IMR-90 (cell line): Measurements from ENCODE around the gene INSL3. TPM values are rescaled to one million over a fixed set of nuclear protein-coding genes. Genes with fewer than 3 reads are reported as not detected.

Source experiments
- ATAC-seq: fragments of 200-7000 bp; cut with Tn5 transposase; 2 replicates; pipeline ENCODE4 v1.9.1; 2020; ENCODE audit warnings: low read depth, mild to moderate bottlenecking, moderate library complexity
- BruUV-seq: library from RNA; stranded (reverse); fragments of 400-500 nt; replicated peaks from 2 replicates; lab custom pipeline; 2021; lab: Mats Ljungman, UMichigan
- CTCF ChIA-PET: fragments of 300-600 bp; formaldehyde crosslinking; extraction: SDS; loops from one replicate; lab custom pipeline; 2021; ENCODE audit warnings: antibody characterized with exemption; lab: Yijun Ruan, JAX
- POLR2A ChIA-PET: fragments of 300-600 bp; sonication (Branson Sonifier 250); formaldehyde crosslinking; loops from one replicate; lab custom pipeline; 2022; ENCODE audit warnings: antibody characterized with exemption; ENCODE audit not compliant: unreplicated experiment; lab: Charles Lee
- DNase-seq: peaks from one replicate; pipeline ENCODE4 v3.0.0; 2013
- H2AFZ ChIP-seq: replicated peaks from 2 replicates; pipeline ENCODE3; 2013; ENCODE audit warnings: low read length, mild to moderate bottlenecking; ENCODE audit not compliant: poor library complexity
- H2AK5ac ChIP-seq: 2 replicates; pipeline ENCODE4 v1.6.1; 2013; ENCODE audit warnings: low read depth, low read length, inconsistent platforms
- H2AK9ac ChIP-seq: replicated peaks from 2 replicates; pipeline ENCODE3; 2013; ENCODE audit warnings: mild to moderate bottlenecking, low read depth, low read length, moderate library complexity; ENCODE audit not compliant: poor library complexity
- H2BK120ac ChIP-seq: 2 replicates; pipeline ENCODE4 v1.6.1; 2013; ENCODE audit warnings: low read depth, low read length, inconsistent platforms
- H2BK15ac ChIP-seq: 3 replicates; pipeline ENCODE4 v1.6.1; 2013; ENCODE audit warnings: low read depth, low read length, inconsistent platforms
- H2BK20ac ChIP-seq: 2 replicates; pipeline ENCODE4 v1.6.1; 2013; ENCODE audit warnings: low read depth, mild to moderate bottlenecking, inconsistent platforms, low read length, moderate library complexity
- H2BK5ac ChIP-seq: 2 replicates; pipeline ENCODE4 v1.6.1; 2013; ENCODE audit warnings: mild to moderate bottlenecking, low read depth, low read length, inconsistent platforms; ENCODE audit not compliant: poor library complexity, severe bottlenecking
- H3K14ac ChIP-seq: replicated peaks from 2 replicates; pipeline ENCODE4 v1.6.1; 2013; ENCODE audit warnings: low read depth, low read length, inconsistent platforms
- H3K18ac ChIP-seq: 2 replicates; pipeline ENCODE4 v1.6.1; 2013; ENCODE audit warnings: low read depth, low read length, control low read depth
- H3K23ac ChIP-seq: 2 replicates; pipeline ENCODE4 v1.6.1; 2013; ENCODE audit warnings: low read depth, low read length, inconsistent platforms
- H3K27ac ChIP-seq: 2 replicates; pipeline ENCODE4 v1.5.1; 2013; ENCODE audit warnings: mild to moderate bottlenecking, control low read depth, low read length; ENCODE audit not compliant: insufficient read depth
- H3K27me3 ChIP-seq: 2 replicates; pipeline ENCODE4 v1.6.1; 2013; ENCODE audit warnings: low read length; ENCODE audit not compliant: control insufficient read depth, insufficient read depth
- H3K36me3 ChIP-seq: 2 replicates; pipeline ENCODE4 v1.6.1; 2013; ENCODE audit warnings: low read length, mixed read lengths; ENCODE audit not compliant: control insufficient read depth, insufficient read depth
- H3K4ac ChIP-seq: 2 replicates; pipeline ENCODE4 v1.6.1; 2013; ENCODE audit warnings: low read depth, low read length, inconsistent platforms
- H3K4me1 ChIP-seq: 2 replicates; pipeline ENCODE4 v1.6.1; 2013; ENCODE audit warnings: low read length, mixed read lengths; ENCODE audit not compliant: control insufficient read depth, insufficient read depth
- H3K4me2 ChIP-seq: 2 replicates; pipeline ENCODE4 v1.6.1; 2013; ENCODE audit warnings: low read depth, mild to moderate bottlenecking, control low read depth, low read length, moderate library complexity
- H3K4me3 ChIP-seq: 2 replicates; pipeline ENCODE4 v1.5.1; 2013; ENCODE audit warnings: low read depth, mild to moderate bottlenecking, control low read depth, low read length, moderate library complexity; ENCODE audit not compliant: insufficient read depth
- H3K56ac ChIP-seq: 2 replicates; pipeline ENCODE4 v1.6.1; 2013; ENCODE audit warnings: low read length, inconsistent platforms; ENCODE audit not compliant: insufficient read depth; ENCODE audit errors: extremely low read depth
- H3K79me1 ChIP-seq, 2 experiments: 2 replicates each; pipeline ENCODE4 v1.6.1; 2013; ENCODE audit warnings: low read length in 2 of 2, inconsistent platforms in 1 of 2, low read depth in 1 of 2
- H3K9ac ChIP-seq: 2 replicates; pipeline ENCODE4 v1.6.1; 2013; ENCODE audit warnings: low read depth, low read length, control low read depth
- H3K9me1 ChIP-seq: 2 replicates; pipeline ENCODE4 v1.6.1; 2013; ENCODE audit warnings: low read length, inconsistent platforms; ENCODE audit not compliant: insufficient read depth
- H3K9me3 ChIP-seq: 2 replicates; pipeline ENCODE4 v1.6.1; 2013; ENCODE audit warnings: low read length; ENCODE audit not compliant: control insufficient read depth, insufficient read depth
- H4K20me1 ChIP-seq: 2 replicates; pipeline ENCODE4 v1.6.1; 2013; ENCODE audit warnings: low read length, inconsistent platforms; ENCODE audit not compliant: insufficient read depth
- H4K5ac ChIP-seq: 2 replicates; pipeline ENCODE4 v1.6.1; 2013; ENCODE audit warnings: mild to moderate bottlenecking, low read depth, low read length, control low read depth
- H4K8ac ChIP-seq, 2 experiments: 2 replicates each; pipeline ENCODE4 v1.6.1; 2013; ENCODE audit warnings: low read depth in 2 of 2, low read length in 2 of 2, control low read depth in 1 of 2, inconsistent platforms in 1 of 2
- H4K91ac ChIP-seq: 2 replicates; pipeline ENCODE4 v1.6.1; 2013; ENCODE audit warnings: low read depth, low read length, inconsistent platforms; ENCODE audit not compliant: insufficient read depth
- BHLHE40 ChIP-seq: fragments of 150-350 bp; IDR thresholded peaks from 2 replicates; pipeline ENCODE4 v1.6.1; 2016; ENCODE audit warnings: mild to moderate bottlenecking, low read depth, low read length
- CEBPB ChIP-seq: IDR thresholded peaks from 2 replicates; pipeline ENCODE4 v1.6.1; 2012; ENCODE audit warnings: low read depth, low read length, improper control_type of control experiment
- CHD1 ChIP-seq: IDR thresholded peaks from 2 replicates; pipeline ENCODE4 v1.6.1; 2012; ENCODE audit warnings: low read depth, low read length, improper control_type of control experiment
- MAFK ChIP-seq: IDR thresholded peaks from 2 replicates; pipeline ENCODE4 v1.6.1; 2012; ENCODE audit warnings: low read depth, low read length, improper control_type of control experiment
- MAZ ChIP-seq: IDR thresholded peaks from 2 replicates; pipeline ENCODE4 v1.6.1; 2012; ENCODE audit warnings: low read depth, mild to moderate bottlenecking, low read length, improper control_type of control experiment, moderate library complexity, borderline replicate concordance
- NFE2L2 ChIP-seq: fragments of 150-350 bp; IDR thresholded peaks from 2 replicates; pipeline ENCODE4 v1.6.1; 2016; ENCODE audit warnings: low read depth, mild to moderate bottlenecking, low read length
- POLR2A ChIP-seq: IDR thresholded peaks from 2 replicates; pipeline ENCODE4 v1.6.1; 2012; ENCODE audit warnings: mild to moderate bottlenecking, low read depth, low read length
- RAD21 ChIP-seq: IDR thresholded peaks from 2 replicates; pipeline ENCODE4 v1.6.1; 2012; ENCODE audit warnings: low read length, improper control_type of control experiment
- RCOR1 ChIP-seq: IDR thresholded peaks from 2 replicates; pipeline ENCODE4 v1.6.1; 2012; ENCODE audit warnings: mild to moderate bottlenecking, low read length, improper control_type of control experiment; ENCODE audit not compliant: insufficient replicate concordance
- RFX5 ChIP-seq: IDR thresholded peaks from 2 replicates; pipeline ENCODE4 v1.8.0; 2012; ENCODE audit warnings: low read depth, mild to moderate bottlenecking, low read length, moderate library complexity
- SMC3 ChIP-seq: fragments of 150-350 bp; IDR thresholded peaks from 2 replicates; pipeline ENCODE4 v1.6.1; 2016; ENCODE audit warnings: low read depth, mild to moderate bottlenecking, antibody characterized with exemption, low read length, moderate library complexity
- WGBS, 2 experiments: methylation state at CpG; one replicate each; pipeline versions ENCODE4 v1.1.5 to v1.1.7; 2013; ENCODE audit warnings: missing lambda C conversion rate in 2 of 2; ENCODE audit not compliant: insufficient read length in 1 of 2; ENCODE audit errors: extremely low coverage in 2 of 2; 5-methylcytosine and 5-hydroxymethylcytosine counted together
- dilution Hi-C: fragments of 300-500 bp; cut with HindIII; formaldehyde crosslinking; loops from one replicate; pipeline ENCODE4 v1.14.3; 2018; ENCODE audit warnings: low sequenced_read_pairs; ENCODE audit not compliant: unreplicated experiment
- in situ Hi-C: fragments of 300-500 bp; cut with MboI; formaldehyde crosslinking; loops from 3 replicates; pipeline ENCODE4 v1.14.3; 2019; ENCODE audit warnings: low sequenced_read_pairs, inconsistent platforms, mixed read lengths
- intact Hi-C: fragments of 100-400 bp; cut with micrococcal nuclease; formaldehyde crosslinking; loops from 2 replicates; pipeline ENCODE4 v1.10.0; 2022
- polyA plus RNA-seq, 3 experiments: library from polyadenylated mRNA; depleted of rRNA; stranded (reverse); fragments of >200 nt; gene quantifications; 2 replicates each; pipeline ENCODE4 v1.2.3, GENCODE V29; 2012; ENCODE audit warnings: low replicate concordance in 1 of 3
- total RNA-seq: library from RNA; depleted of rRNA; stranded (reverse); fragments of >200 nt; gene quantifications from 2 replicates; pipeline ENCODE4 v1.2.3, GENCODE V29; 2012
- TF ChIP-seq, protein P1 (sequence below): conservative IDR thresholded peaks from 2 replicates; pipeline ENCODE4 v1.5.1; 2012; ENCODE audit warnings: mild to moderate bottlenecking, low read depth, low read length, improper control_type of control experiment
- TF ChIP-seq, protein P2 (sequence below): fragments of 150-350 bp; IDR thresholded peaks from 2 replicates; pipeline ENCODE4 v1.6.1; 2017; ENCODE audit warnings: mild to moderate bottlenecking, antibody characterized with exemption, low read length, low read depth
- TF ChIP-seq, protein P3 (sequence below): fragments of 150-350 bp; IDR thresholded peaks from 2 replicates; pipeline ENCODE4 v1.6.1; 2016; ENCODE audit warnings: low read depth, mild to moderate bottlenecking, low read length, moderate library complexity, borderline replicate concordance

INSL3 gene
- total and polyA plus RNA-seq, 2 of the 4 experiments (the other 2 are of a cell fraction), result not detected

DNA sequence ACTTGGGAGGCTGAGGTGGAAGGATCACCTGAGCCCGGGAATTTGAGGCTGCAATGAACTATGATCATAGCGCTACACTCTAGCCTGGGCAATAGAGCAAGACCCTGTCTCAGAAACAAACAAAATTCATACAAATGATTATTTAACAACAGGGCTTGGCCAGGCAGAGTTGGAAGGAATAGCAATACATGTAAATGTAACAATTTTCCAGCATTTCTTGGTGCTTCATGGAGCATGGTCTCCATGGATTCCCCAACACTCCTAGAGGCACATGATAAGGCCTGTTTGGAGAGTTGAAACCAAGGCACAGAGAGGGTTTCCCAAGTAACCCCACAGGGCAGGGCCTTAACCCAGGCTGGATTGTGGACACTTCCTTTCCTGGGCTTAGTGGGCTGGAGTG is 10.2 kb downstream of the INSL3 start:
- Histone ChIP-seq H2BK5ac (no peak overlapping the region), H3K27ac (no peak overlapping the region), H3K9me3 (no peaks in the 10 kb centered on the region; the same call in 1 of the 2 replicates), H3K9ac (no peak overlapping the region), H4K8ac (no peak overlapping the region), H3K9me1 (no peaks in the 10 kb centered on the region), H3K4ac (no peak overlapping the region), H3K4me3 (no peak overlapping the region), H2AFZ (no peak overlapping the region), H2BK15ac (no peak overlapping the region), H3K14ac (no peak overlapping the region), H3K18ac (no peak overlapping the region), H3K23ac (no peak overlapping the region), H3K4me2 (no peak overlapping the region), H2BK20ac (no peak overlapping the region), H2AK5ac (no peak overlapping the region), H4K5ac (no peak overlapping the region), H3K56ac (no peak overlapping the region), H4K20me1 (no peaks in the 10 kb centered on the region), H3K36me3 (no peaks in the 10 kb centered on the region), H3K27me3 (peaks cover 29% of the 10 kb centered on the region), H2BK120ac (no peak overlapping the region), H3K4me1 (no peaks in the 10 kb centered on the region), H2AK9ac (no peak overlapping the region), H4K91ac (no peak overlapping the region), H3K79me1 (no peaks in the 10 kb centered on the region)
- DNase-seq (no peak), ATAC-seq (no peak)
- dilution Hi-C loops, result no loop called here
- WGBS, 2 experiments, result no CpG with 5 or more reads among the region's 2 CpGs
- POLR2A ChIA-PET, result no interaction called here
- in situ Hi-C loops, result no loop called here
- CTCF ChIA-PET, result interaction anchor here (0.6 to 0.7 kb wide), 2 partner anchors 13 to 226 kb away, joined by 3 to 6 read pairs; no protein-coding TSS in a partner anchor
- intact Hi-C loops, result no loop called here
- TF ChIP-seq, protein P1, sequence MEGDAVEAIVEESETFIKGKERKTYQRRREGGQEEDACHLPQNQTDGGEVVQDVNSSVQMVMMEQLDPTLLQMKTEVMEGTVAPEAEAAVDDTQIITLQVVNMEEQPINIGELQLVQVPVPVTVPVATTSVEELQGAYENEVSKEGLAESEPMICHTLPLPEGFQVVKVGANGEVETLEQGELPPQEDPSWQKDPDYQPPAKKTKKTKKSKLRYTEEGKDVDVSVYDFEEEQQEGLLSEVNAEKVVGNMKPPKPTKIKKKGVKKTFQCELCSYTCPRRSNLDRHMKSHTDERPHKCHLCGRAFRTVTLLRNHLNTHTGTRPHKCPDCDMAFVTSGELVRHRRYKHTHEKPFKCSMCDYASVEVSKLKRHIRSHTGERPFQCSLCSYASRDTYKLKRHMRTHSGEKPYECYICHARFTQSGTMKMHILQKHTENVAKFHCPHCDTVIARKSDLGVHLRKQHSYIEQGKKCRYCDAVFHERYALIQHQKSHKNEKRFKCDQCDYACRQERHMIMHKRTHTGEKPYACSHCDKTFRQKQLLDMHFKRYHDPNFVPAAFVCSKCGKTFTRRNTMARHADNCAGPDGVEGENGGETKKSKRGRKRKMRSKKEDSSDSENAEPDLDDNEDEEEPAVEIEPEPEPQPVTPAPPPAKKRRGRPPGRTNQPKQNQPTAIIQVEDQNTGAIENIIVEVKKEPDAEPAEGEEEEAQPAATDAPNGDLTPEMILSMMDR, result no peak
- TF ChIP-seq RFX5 (no peak), POLR2A (no peak), SMC3 (no peak), MAZ (no peak), NFE2L2 (no peak), RAD21 (no peak), BHLHE40 (no peak), MAFK (no peak), RCOR1 (no peak), CEBPB (no peak), CHD1 (no peak)
- TF ChIP-seq, protein P2, sequence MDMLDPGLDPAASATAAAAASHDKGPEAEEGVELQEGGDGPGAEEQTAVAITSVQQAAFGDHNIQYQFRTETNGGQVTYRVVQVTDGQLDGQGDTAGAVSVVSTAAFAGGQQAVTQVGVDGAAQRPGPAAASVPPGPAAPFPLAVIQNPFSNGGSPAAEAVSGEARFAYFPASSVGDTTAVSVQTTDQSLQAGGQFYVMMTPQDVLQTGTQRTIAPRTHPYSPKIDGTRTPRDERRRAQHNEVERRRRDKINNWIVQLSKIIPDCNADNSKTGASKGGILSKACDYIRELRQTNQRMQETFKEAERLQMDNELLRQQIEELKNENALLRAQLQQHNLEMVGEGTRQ, result no peak
- TF ChIP-seq, protein P3, sequence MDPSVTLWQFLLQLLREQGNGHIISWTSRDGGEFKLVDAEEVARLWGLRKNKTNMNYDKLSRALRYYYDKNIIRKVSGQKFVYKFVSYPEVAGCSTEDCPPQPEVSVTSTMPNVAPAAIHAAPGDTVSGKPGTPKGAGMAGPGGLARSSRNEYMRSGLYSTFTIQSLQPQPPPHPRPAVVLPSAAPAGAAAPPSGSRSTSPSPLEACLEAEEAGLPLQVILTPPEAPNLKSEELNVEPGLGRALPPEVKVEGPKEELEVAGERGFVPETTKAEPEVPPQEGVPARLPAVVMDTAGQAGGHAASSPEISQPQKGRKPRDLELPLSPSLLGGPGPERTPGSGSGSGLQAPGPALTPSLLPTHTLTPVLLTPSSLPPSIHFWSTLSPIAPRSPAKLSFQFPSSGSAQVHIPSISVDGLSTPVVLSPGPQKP, result no peak
- no TSS peak for BruUV-seq
